Fibroblast of lung (primary cell): Measurements from ENCODE around the gene SLC7A4.

Experiments used
- CTCF ChIP-seq, 2 donors: IDR thresholded peaks in 1 of 2; conservative IDR thresholded peaks in 1 of 2; 1 replicate in 1 of 2; 2 replicates in 1 of 2; pipeline ENCODE4 v1.5.1; 2011 to 2012; ENCODE audit warnings: low read length in 2 of 2, control low read depth in 1 of 2, inconsistent platforms in 1 of 2, low read depth in 1 of 2, mild to moderate bottlenecking in 1 of 2
- EZH2 ChIP-seq: IDR thresholded peaks from 2 replicates; pipeline ENCODE4 v1.5.1; 2012; ENCODE audit warnings: low read length, control low read depth, mild to moderate bottlenecking; ENCODE audit errors: missing control alignments

- no peak for TF ChIP-seq CTCF (conservative IDR thresholded peaks at IDR 0.05 in 1 of 2, IDR thresholded peaks at IDR 0.05 in 1 of 2; ENCODE audit: low read depth in 1 of 2, low read length in 2 of 2)
- TF ChIP-seq EZH2, result no peak
Measured at GRCh38 chr22:21022955-21023614, 9.3 kb downstream of the SLC7A4 start.
